NCI-H2227 treated with DMSO at 0.1 percent for 48 hours (cell line): Measurements from ENCODE around the gene DGCR8.

Source experiments
- DNase-seq: peaks from one replicate; lab custom pipeline; 2025; lab: John Stamatoyannopoulos, UW

The DGCR8 gene

GRCh38 chr22:20109411-20110358 lies 29.6 kb downstream of the DGCR8 start:
- no peak for DNase-seq

GRCh38 chr22:20110359-20110985 lies 30.4 kb downstream of the DGCR8 start:
- no peak for DNase-seq

DNA sequence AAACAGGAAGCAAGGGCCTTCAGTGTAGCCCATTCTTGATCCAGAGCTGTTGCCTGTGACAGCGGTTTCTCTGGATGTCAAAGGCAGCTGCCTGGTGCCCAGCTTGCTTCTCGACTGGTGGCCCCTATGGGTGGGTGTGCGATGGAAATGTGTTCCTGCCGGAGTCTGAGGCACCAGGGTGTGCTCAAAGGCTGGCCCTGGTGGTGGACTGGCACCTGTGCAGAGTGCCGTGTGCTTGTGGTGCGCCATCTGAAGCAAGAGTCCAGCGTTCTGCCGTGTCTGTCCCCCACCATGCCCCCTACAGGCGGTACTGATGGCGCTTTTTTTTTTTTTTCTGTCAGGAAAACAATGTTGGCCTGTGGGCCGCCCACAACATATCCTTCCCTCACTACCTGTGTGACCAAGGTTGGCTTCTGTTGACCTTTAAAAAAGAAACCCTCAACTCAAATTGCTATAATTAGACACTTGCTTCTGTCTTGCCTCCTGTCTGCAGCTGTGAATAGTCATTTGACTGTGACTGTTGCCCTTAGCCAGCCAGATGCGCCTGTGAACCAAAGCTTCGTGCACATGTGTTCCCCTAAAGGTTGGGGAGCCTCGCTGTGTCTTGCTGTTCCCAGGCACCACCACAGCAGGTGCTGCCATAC lies 31.1 kb downstream of the DGCR8 start:
- DNase-seq = peak; percentile 87

- no peak for DNase-seq
Observed at GRCh38 chr22:20111689-20112622, 31.9 kb downstream of the DGCR8 start.

GRCh38 chr22:20112623-20113511 lies 32.8 kb downstream of the DGCR8 start:
- no peak for DNase-seq

- no peak for DNase-seq
Observed at GRCh38 chr22:20113551-20114310, 33.7 kb downstream of the DGCR8 start.

GRCh38 chr22:20114506-20115475 lies 34.8 kb downstream of the DGCR8 start:
- no peak for DNase-seq

DNA sequence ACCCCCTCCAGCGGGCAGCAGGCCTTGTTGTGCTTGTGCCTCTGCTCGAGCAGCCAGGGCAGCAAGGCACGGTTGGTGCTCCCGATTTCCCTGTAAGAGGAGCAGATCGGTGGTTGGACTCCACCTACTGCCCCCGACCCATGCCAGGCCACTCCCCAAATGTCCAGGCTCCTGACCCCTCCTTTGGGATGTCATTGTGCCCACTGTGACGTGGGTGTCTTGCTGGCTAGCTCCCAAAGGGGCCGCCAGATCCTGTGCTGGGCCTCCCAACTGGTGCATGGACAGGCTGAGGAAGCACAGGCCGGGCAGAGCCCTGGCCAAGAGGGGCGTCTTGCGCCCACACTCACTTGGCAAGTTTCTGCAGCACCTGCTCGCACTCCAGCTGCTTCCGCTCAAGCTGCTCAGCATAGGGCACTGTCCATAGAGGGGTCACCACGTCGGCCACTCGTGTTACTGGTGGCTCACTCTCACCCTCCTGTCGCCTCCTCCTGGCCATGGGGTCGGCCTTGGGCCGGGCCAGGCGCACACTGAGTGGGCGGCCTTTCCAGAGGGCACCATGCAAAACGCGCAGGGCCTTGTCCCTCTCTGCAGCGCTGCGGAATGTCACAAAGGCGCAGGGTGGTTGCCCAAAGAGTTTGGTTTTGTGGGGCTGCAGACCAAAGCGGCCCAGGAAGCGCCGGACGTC lies 35.8 kb downstream of the DGCR8 start, which contains the start of gene RANBP1:
TSS of gene RANBP1 (plus strand) at position 414 of the 685 bp plus-strand sequence. CDS start at position 495, 81 bp downstream.
- no peak for DNase-seq

GRCh38 chr22:20116376-20116950 lies 36.4 kb downstream of the DGCR8 start:
- DNase-seq = no peak

DNA sequence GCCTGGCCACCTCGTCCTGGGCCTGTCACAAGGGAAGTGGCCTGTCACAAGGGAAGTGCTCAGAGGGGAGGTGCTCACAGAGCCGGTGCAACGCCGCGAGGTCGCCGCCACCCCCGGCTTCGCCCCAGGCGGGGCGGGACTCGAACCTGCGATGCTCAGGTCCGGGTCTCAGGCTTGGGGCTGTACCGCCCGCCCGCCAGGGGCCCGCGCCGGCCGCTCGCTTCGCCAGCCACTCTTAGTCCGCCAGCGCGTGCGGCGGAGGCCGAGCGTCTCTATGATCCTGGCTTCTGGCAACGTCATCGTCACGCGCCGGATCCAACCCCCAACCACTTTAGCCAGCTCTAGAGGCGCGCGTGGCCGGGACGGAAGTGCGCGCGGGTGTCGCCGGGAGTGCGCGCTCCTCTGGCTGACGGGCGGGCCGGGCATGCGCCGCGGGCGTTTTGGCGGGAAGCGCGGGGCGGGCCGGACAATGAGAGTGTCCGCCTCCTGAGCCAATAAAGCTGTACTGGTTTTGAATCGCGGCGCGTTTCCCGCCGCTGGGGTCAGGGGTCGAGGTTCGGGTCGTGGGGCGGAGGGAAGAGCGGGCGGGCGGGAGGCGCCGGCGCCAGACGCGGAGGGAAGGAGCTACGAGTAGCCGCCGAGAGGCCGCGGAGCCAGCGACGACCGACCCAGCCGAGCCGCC lies 37.1 kb downstream of the DGCR8 start, which contains the start of gene TRMT2A:
TSS of gene TRMT2A (minus strand) at position 276 of the 682 bp plus-strand sequence. CDS start 320 bp downstream, outside the sequence.
- peak; percentile 98 for DNase-seq

GRCh38 chr22:20117633-20118299 lies 37.7 kb downstream of the DGCR8 start:
- DNase-seq = no peak

GRCh38 chr22:20118300-20119020 lies 38.4 kb downstream of the DGCR8 start:
- no peak for DNase-seq

DNA sequence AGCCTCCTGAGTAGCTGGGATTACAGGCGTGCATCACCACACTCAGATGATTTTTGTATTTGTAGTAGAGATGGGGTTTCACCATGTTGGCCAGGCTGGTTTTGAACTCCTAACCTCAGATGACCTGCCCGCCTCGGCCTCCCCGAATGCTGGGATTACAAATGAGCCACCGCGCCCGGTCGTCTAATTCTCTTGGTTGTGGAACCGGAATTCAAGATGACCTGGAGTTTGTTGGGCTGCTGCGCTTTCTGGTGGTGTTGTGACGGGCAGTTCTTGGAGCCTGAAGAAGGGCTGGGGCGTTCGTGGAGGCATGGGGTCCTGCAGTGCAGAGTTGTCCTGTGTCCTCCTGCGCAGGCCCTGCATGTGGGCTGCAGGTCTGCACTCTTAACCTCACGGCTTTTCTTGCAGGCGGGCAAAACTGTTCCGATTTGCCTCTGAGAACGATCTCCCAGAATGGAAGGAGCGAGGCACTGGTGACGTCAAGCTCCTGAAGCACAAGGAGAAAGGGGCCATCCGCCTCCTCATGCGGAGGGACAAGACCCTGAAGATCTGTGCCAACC lies 41.9 kb downstream of the DGCR8 start:
- no peak for DNase-seq

DNA sequence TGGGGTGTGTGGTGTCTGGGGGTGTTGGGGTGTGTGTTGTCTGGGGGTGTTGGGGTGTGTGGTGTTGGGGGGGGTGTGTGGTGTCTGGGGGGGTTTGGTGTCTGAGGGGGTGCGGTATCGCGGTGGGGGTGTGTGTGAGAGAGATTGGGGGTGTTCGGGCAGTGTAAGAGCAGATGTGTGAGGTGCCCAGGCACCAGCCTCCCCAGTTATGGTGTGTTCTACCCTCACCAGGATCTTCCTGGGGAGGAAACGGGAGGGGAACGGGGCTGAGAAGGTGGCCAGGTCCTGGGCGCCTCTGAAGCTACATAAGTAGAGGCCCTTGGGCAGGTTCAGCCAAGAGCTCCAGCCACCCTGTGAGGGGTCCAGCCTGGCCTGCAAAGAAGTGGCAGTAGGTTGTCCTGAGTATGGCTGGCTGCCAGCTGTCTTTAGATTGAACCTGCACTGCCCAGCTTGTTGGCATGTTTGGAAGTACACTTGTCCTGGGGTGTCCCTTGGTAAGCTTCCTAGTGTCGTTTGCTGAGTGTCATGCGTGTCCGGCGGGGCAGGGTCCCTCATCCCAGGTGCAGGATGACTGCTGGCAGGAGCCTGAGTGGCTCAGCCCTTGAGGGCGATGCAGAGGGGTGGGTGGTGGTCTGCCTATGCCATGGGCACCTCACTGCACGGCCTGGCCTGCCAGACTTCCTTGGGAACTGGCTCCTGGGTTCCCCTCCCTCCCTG lies 43.5 kb downstream of the DGCR8 start:
- no peak for DNase-seq
